ENCODE data around the gene KCNH4. TPM values are rescaled to one million over a fixed set of nuclear protein-coding genes. Genes with fewer than 3 reads are reported as not detected.

The KCNH4 gene
- total RNA-seq, 1 experiment from 2014 or later: 0.28 TPM

DNA sequence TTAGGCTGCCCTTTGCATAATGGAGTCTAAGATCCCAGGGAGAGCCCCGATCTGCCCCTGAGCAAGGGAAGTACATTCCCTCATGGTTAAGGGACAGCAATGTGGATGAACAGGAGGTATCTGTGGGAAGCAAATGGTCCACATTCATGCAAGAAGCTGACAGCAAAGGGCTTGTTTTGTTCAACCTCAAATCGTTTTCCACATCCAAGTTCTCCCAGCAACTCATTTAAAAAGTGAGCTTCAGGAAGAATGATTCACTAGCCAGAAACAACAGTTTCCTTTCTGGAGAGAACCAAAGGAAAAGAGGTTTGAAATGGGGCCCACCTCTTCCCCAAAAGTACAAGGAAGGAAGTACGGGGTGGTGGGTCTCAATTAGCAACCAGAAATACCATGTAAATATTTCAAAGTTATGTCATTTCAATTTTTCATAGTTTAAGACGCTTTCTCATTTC is 48.9 kb downstream of the KCNH4 start:
- intact Hi-C loops (cut with micrococcal nuclease; ENCODE audit: unreplicated experiment): no loop called here
- no peak overlapping the region for H3K4me3 ChIP-seq (ENCODE audit: low read depth, low read length, poor library complexity, severe bottlenecking)
- H3K9me3 ChIP-seq (ENCODE audit: low read depth, low read length, poor library complexity, severe bottlenecking): no peaks in the 10 kb centered on the region
- no TSS peak for BruUV-seq (replicated peaks)
- no peaks in the 10 kb centered on the region for H3K4me1 ChIP-seq (ENCODE audit: insufficient read depth, low read length, poor library complexity, severe bottlenecking)
- POLR2A ChIA-PET (ENCODE audit: low non-redundant PET): interaction anchor here (0.6 kb wide), 1 partner anchor 118 kb away, joined by 5 read pairs; no protein-coding TSS in a partner anchor
- TF ChIP-seq, protein P1, sequence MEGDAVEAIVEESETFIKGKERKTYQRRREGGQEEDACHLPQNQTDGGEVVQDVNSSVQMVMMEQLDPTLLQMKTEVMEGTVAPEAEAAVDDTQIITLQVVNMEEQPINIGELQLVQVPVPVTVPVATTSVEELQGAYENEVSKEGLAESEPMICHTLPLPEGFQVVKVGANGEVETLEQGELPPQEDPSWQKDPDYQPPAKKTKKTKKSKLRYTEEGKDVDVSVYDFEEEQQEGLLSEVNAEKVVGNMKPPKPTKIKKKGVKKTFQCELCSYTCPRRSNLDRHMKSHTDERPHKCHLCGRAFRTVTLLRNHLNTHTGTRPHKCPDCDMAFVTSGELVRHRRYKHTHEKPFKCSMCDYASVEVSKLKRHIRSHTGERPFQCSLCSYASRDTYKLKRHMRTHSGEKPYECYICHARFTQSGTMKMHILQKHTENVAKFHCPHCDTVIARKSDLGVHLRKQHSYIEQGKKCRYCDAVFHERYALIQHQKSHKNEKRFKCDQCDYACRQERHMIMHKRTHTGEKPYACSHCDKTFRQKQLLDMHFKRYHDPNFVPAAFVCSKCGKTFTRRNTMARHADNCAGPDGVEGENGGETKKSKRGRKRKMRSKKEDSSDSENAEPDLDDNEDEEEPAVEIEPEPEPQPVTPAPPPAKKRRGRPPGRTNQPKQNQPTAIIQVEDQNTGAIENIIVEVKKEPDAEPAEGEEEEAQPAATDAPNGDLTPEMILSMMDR (conservative IDR thresholded peaks at IDR 0.05; ENCODE audit: low read depth, low read length): no peak
- no peak for TF ChIP-seq EZH2 (IDR thresholded peaks at IDR 0.05; ENCODE audit: borderline replicate concordance, low read depth, low read length, poor library complexity, severe bottlenecking)
- H3K36me3 ChIP-seq (ENCODE audit: insufficient read depth, low read length, poor library complexity, severe bottlenecking): no peaks in the 10 kb centered on the region
- H3K27me3 ChIP-seq (replicated peaks; ENCODE audit: insufficient read depth, low read depth, low read length, poor library complexity): no peaks in the 10 kb centered on the region
- no peak for DNase-seq (ENCODE audit: low spot score)
- CTCF ChIA-PET: no interaction called here
- no peak overlapping the region for H3K27ac ChIP-seq (ENCODE audit: low read depth, low read length, poor library complexity, severe bottlenecking)

DNA sequence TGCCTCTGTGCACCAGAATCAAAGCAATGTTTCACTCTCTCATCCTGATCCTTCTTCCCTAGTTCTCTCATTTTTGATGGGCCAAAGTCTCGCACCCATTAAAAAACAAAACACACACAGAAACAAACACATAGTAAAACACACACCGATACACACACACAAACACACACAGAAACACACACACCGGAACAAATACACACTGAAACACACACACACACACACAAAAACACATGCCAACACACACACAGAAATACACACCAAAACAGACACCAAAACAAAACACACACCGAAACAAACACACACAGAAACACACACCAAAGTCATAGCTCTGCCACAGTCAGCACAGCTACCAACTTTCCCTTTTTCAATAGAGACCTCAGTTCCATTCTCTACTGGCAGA is 49.7 kb downstream of the KCNH4 start:
- Histone ChIP-seq H3K27ac (ENCODE audit: low read depth, low read length, poor library complexity, severe bottlenecking) (no peak overlapping the region), H3K36me3 (ENCODE audit: insufficient read depth, low read length, poor library complexity, severe bottlenecking) (no peaks in the 10 kb centered on the region), H3K4me1 (ENCODE audit: insufficient read depth, low read length, poor library complexity, severe bottlenecking) (no peaks in the 10 kb centered on the region), H3K4me3 (ENCODE audit: low read depth, low read length, poor library complexity, severe bottlenecking) (no peak overlapping the region), H3K27me3 (replicated peaks; ENCODE audit: insufficient read depth, low read depth, low read length, poor library complexity) (no peaks in the 10 kb centered on the region), H3K9me3 (ENCODE audit: low read depth, low read length, poor library complexity, severe bottlenecking) (no peaks in the 10 kb centered on the region)
- ChIA-PET POLR2A (ENCODE audit: low non-redundant PET) (no interaction called here), CTCF (no interaction called here)
- intact Hi-C loops (cut with micrococcal nuclease; ENCODE audit: unreplicated experiment): no loop called here
- no peak for DNase-seq (ENCODE audit: low spot score)
- TF ChIP-seq EZH2 (IDR thresholded peaks at IDR 0.05; ENCODE audit: borderline replicate concordance, low read depth, low read length, poor library complexity, severe bottlenecking): no peak
- TF ChIP-seq, protein P1 (conservative IDR thresholded peaks at IDR 0.05; ENCODE audit: low read depth, low read length): no peak
- BruUV-seq (replicated peaks): no TSS peak

DNA sequence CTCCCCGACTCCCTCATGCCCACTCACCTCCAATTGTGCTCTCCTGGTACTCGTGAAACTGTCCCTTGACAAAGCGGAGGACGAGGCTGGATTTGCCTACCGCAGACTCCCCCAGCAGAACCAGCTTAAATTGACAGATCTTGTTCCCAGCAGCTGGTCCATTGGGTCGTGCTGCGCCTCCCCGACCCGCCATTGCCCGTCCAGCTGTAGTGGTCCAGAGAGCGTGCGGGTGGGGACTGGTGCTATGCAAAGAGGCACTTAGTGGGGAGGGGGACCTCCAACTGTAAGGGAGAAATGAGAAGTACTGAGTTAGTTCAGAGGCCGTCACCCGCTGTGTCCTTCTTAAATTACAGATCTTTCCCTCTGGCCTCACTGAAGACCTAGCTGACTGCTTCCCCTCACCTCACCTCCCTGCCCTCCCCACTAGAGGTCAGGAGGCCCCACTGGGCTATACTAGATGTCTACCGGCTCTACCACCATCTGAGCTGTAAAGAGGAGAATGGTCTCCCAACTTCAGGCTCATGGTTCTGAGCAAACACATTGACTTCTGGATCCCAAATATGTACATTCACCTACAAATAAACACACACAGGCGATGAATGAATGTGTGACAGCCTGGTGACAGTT is 50.5 kb downstream of the KCNH4 start:
- Histone ChIP-seq H3K4me1 (ENCODE audit: insufficient read depth, low read length, poor library complexity, severe bottlenecking) (no peaks in the 10 kb centered on the region), H3K36me3 (ENCODE audit: insufficient read depth, low read length, poor library complexity, severe bottlenecking) (no peaks in the 10 kb centered on the region)
- CTCF ChIA-PET: no interaction called here

More for the DNA sequence above, 50.5 kb downstream of the KCNH4 start:
- Histone ChIP-seq H3K4me3 (ENCODE audit: low read depth, low read length, poor library complexity, severe bottlenecking) (no peak overlapping the region), H3K9me3 (ENCODE audit: low read depth, low read length, poor library complexity, severe bottlenecking) (no peaks in the 10 kb centered on the region), H3K27me3 (replicated peaks; ENCODE audit: insufficient read depth, low read depth, low read length, poor library complexity) (no peaks in the 10 kb centered on the region), H3K27ac (ENCODE audit: low read depth, low read length, poor library complexity, severe bottlenecking) (no peak overlapping the region)
- BruUV-seq (replicated peaks): no TSS peak
- TF ChIP-seq, protein P1 (conservative IDR thresholded peaks at IDR 0.05; ENCODE audit: low read depth, low read length): no peak
- TF ChIP-seq EZH2 (IDR thresholded peaks at IDR 0.05; ENCODE audit: borderline replicate concordance, low read depth, low read length, poor library complexity, severe bottlenecking): no peak
- intact Hi-C loops (cut with micrococcal nuclease; ENCODE audit: unreplicated experiment): no loop called here
- POLR2A ChIA-PET (ENCODE audit: low non-redundant PET): no interaction called here
- DNase-seq (ENCODE audit: low spot score): no peak
